GM23248 (cell line): ENCODE data around the gene ZNF184. TPM values are rescaled to one million over a fixed set of nuclear protein-coding genes. Genes with fewer than 3 reads are reported as not detected.

Experiments
- DNase-seq: peaks from one replicate; pipeline ENCODE4 v3.0.0-alpha.2; 2015
- H2AFZ ChIP-seq: fragments of 200-600 bp; sonication (generic); 2 replicates; pipeline ENCODE4 v1.6.1; 2016; ENCODE audit warnings: antibody characterized with exemption
- H3F3A ChIP-seq: fragments of 200-600 bp; sonication (generic); 2 replicates; pipeline ENCODE4 v1.6.1; 2016; ENCODE audit warnings: mild to moderate bottlenecking, antibody characterized with exemption, mixed run types; ENCODE audit not compliant: insufficient read depth
- H3K27ac ChIP-seq: fragments of 200-600 bp; sonication (generic); 2 replicates; pipeline ENCODE4 v1.5.1; 2016; ENCODE audit warnings: mild to moderate bottlenecking
- H3K27me3 ChIP-seq: fragments of 200-600 bp; sonication (generic); replicated peaks from 2 replicates; pipeline ENCODE4 v1.6.1; 2016; ENCODE audit warnings: mild to moderate bottlenecking; ENCODE audit not compliant: insufficient read depth
- H3K36me3 ChIP-seq: fragments of 200-600 bp; sonication (generic); 2 replicates; pipeline ENCODE4 v1.6.1; 2016; ENCODE audit warnings: low read depth, mild to moderate bottlenecking
- H3K4me1 ChIP-seq: fragments of 200-600 bp; sonication (generic); 2 replicates; pipeline ENCODE4 v1.6.1; 2016; ENCODE audit warnings: mild to moderate bottlenecking; ENCODE audit not compliant: insufficient read depth
- H3K4me2 ChIP-seq: fragments of 200-600 bp; sonication (generic); one replicate; pipeline ENCODE4 v1.6.1; 2016; ENCODE audit warnings: mild to moderate bottlenecking; ENCODE audit not compliant: unreplicated experiment
- H3K4me3 ChIP-seq: fragments of 200-600 bp; sonication (generic); 2 replicates; pipeline ENCODE4 v1.5.1; 2016; ENCODE audit warnings: mild to moderate bottlenecking
- H3K79me2 ChIP-seq: fragments of 200-600 bp; sonication (generic); 2 replicates; pipeline ENCODE4 v1.6.1; 2016; ENCODE audit warnings: mild to moderate bottlenecking; ENCODE audit not compliant: insufficient read depth
- H3K9ac ChIP-seq: fragments of 200-600 bp; sonication (generic); 2 replicates; pipeline ENCODE4 v1.6.1; 2016; ENCODE audit warnings: mild to moderate bottlenecking
- H3K9me2 ChIP-seq: fragments of 200-600 bp; sonication (generic); 2 replicates; pipeline ENCODE4 v1.6.1; 2016; ENCODE audit warnings: mixed run types, mild to moderate bottlenecking, moderate library complexity; ENCODE audit not compliant: insufficient read depth
- H3K9me3 ChIP-seq: fragments of 200-600 bp; sonication (generic); one replicate; pipeline ENCODE4 v1.6.1; 2017; ENCODE audit warnings: low read depth
- H4K20me1 ChIP-seq: fragments of 200-600 bp; sonication (generic); 2 replicates; pipeline ENCODE4 v1.6.0; 2016; ENCODE audit not compliant: insufficient read depth
- EZH2 ChIP-seq: fragments of 200-600 bp; sonication (generic); IDR thresholded peaks from 2 replicates; pipeline ENCODE4 v1.6.1; 2018; ENCODE audit warnings: antibody characterized with exemption, mild to moderate bottlenecking; ENCODE audit not compliant: insufficient read depth, poor library complexity, severe bottlenecking
- EZH2phosphoT487 ChIP-seq: fragments of 200-600 bp; sonication (generic); IDR thresholded peaks from 2 replicates; pipeline ENCODE4 v1.6.1; 2018; ENCODE audit warnings: antibody characterized with exemption, moderate library complexity, mild to moderate bottlenecking, low read depth; ENCODE audit not compliant: insufficient read depth
- WGBS, 2 experiments: methylation state at CpG; one replicate each; pipeline ENCODE4 v1.1.6; 2015 to 2017; ENCODE audit warnings: low lambda C conversion rate in 2 of 2, low coverage in 1 of 2; ENCODE audit errors: missing lambda C conversion rate in 2 of 2; 5-methylcytosine and 5-hydroxymethylcytosine counted together
- in situ Hi-C: fragments of 300-500 bp; cut with MboI; formaldehyde crosslinking; loops from 2 replicates; pipeline ENCODE4 v1.15.0; 2020
- polyA plus RNA-seq: library from polyadenylated mRNA; unstranded; fragments of >200 nt; fragmentation: Nextera tagmentation; extraction: Ambion mirVana; gene quantifications from 2 replicates; pipeline ENCODE4 v1.2.1, GENCODE V29; 2016
- total RNA-seq: library from RNA; depleted of rRNA; stranded (reverse); fragments of >200 nt; shearing (Covaris generic); gene quantifications from 2 replicates; pipeline ENCODE4 v1.2.3, GENCODE V29; 2014

ZNF184 gene
- total and polyA plus RNA-seq, 2 experiments from 2014 or later = 3.2 to 3.8 TPM

GRCh38 chr6:27414996-27415395 is 57.9 kb downstream of the ZNF184 start:
- no peak overlapping the region for H3K27ac ChIP-seq
- no peaks in the 10 kb centered on the region for H3K27me3 ChIP-seq
- no peak for DNase-seq
- H3K4me2 ChIP-seq = no peak overlapping the region
- H3K79me2 ChIP-seq = no peaks in the 10 kb centered on the region
- no peak overlapping the region for H2AFZ ChIP-seq
- no peaks in the 10 kb centered on the region for H3K9me2 ChIP-seq
- no peak overlapping the region for H3K9ac ChIP-seq
- no peaks in the 10 kb centered on the region for H3K9me3 ChIP-seq
- 55 to 56% methylated on average over 1 of the region's 1 CpG for WGBS, 2 experiments
- H3F3A ChIP-seq = no peaks in the 10 kb centered on the region
- H3K4me1 ChIP-seq = no peaks in the 10 kb centered on the region
- no peaks in the 10 kb centered on the region for H3K36me3 ChIP-seq
- TF ChIP-seq EZH2phosphoT487 = no peak
- no peak for TF ChIP-seq EZH2
- no peak overlapping the region for H3K4me3 ChIP-seq
- no peaks in the 10 kb centered on the region for H4K20me1 ChIP-seq
- in situ Hi-C loops = no loop called here

DNA sequence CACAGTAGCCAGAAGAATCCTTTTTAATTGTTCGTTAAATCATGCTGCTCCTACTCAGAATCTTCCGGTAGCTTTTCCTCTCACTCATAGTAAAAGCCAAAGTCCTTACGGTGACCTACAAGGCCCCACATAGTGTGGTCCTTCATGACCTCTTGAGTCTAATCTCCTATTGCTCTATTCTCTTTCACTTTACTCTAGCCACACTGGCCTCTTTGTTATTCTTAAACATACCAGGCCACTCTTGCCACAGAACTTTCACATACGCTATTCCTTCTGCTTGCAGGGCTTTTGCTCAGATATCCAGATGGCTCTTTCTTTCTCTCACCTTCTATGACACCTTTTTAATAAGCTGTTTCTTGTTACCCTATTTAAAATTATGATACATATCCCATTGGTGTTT is 58.6 kb downstream of the ZNF184 start:
- H3F3A ChIP-seq = no peaks in the 10 kb centered on the region
- no peak overlapping the region for H3K27ac ChIP-seq
- no peaks in the 10 kb centered on the region for H3K36me3 ChIP-seq
- no peak for DNase-seq
- no peak overlapping the region for H3K9ac ChIP-seq
- H3K27me3 ChIP-seq = no peaks in the 10 kb centered on the region
- no peaks in the 10 kb centered on the region for H4K20me1 ChIP-seq
- H3K9me2 ChIP-seq = no peaks in the 10 kb centered on the region
- H3K4me2 ChIP-seq = no peak overlapping the region
- 40 to 66% methylated on average over 4 of the region's 4 CpGs for WGBS, 2 experiments
- no peaks in the 10 kb centered on the region for H3K9me3 ChIP-seq
- TF ChIP-seq EZH2 (no peak), EZH2phosphoT487 (no peak)
- no peak overlapping the region for H2AFZ ChIP-seq
- no peak overlapping the region for H3K4me3 ChIP-seq
- H3K79me2 ChIP-seq = no peaks in the 10 kb centered on the region
- in situ Hi-C loops = no loop called here
- H3K4me1 ChIP-seq = no peaks in the 10 kb centered on the region

DNA sequence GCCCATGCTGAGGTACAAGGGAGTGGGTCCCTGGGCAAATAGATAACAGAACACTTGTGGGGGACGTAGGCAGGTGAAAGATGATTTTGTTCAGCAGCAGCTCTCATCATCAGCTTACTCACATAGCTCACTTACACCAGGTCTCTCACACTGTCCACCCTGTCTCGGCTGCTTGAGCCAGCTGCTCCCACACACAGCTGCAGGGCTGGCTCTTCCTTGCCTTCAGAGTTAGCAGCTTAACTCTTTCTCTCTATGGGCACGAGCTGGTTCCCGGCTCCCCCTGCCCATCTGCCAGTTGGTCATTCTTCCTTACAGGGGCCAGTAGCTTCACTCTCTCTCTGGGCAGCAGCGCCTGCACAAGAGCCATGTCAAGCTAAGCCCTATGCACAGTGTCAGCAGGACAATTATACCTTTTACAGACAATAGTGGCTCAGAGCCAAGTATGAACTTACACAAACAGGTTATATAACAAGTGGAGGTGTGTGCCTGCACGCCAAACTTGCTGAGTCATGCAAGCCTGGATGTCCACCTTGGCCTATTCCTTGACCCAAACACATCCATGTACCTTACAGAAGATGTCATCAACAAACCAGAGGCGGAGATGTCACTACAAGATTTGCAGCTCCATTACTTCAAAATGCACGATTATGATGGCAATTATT is 65.6 kb downstream of the ZNF184 start:
- no peaks in the 10 kb centered on the region for H3K4me1 ChIP-seq
- TF ChIP-seq EZH2 (no peak), EZH2phosphoT487 (no peak)
- H3K79me2 ChIP-seq = no peaks in the 10 kb centered on the region
- in situ Hi-C loops = no loop called here
- H3K9ac ChIP-seq = no peak overlapping the region
- 35 to 43% methylated on average over 8 of the region's 8 CpGs for WGBS, 2 experiments
- no peaks in the 10 kb centered on the region for H4K20me1 ChIP-seq
- H3K4me2 ChIP-seq = no peak overlapping the region
- H3K9me3 ChIP-seq = no peaks in the 10 kb centered on the region
- H3K9me2 ChIP-seq = no peaks in the 10 kb centered on the region
- no peak for DNase-seq
- H3K36me3 ChIP-seq = no peaks in the 10 kb centered on the region
- H3K27ac ChIP-seq = no peak overlapping the region
- H3K4me3 ChIP-seq = no peak overlapping the region
- H3F3A ChIP-seq = no peaks in the 10 kb centered on the region
- H2AFZ ChIP-seq = no peak overlapping the region
- no peaks in the 10 kb centered on the region for H3K27me3 ChIP-seq

GRCh38 chr6:27406085-27406484 is 66.8 kb downstream of the ZNF184 start:
- H3K36me3 ChIP-seq = no peaks in the 10 kb centered on the region
- H3K79me2 ChIP-seq = no peaks in the 10 kb centered on the region
- H4K20me1 ChIP-seq = no peaks in the 10 kb centered on the region
- no peak overlapping the region for H2AFZ ChIP-seq
- no peaks in the 10 kb centered on the region for H3K27me3 ChIP-seq
- H3F3A ChIP-seq = no peaks in the 10 kb centered on the region
- H3K9me3 ChIP-seq = no peaks in the 10 kb centered on the region
- in situ Hi-C loops = no loop called here
- H3K4me3 ChIP-seq = no peak overlapping the region
- no peak for TF ChIP-seq EZH2phosphoT487
- no peak for TF ChIP-seq EZH2
- H3K27ac ChIP-seq = no peak overlapping the region
- H3K4me2 ChIP-seq = no peak overlapping the region
- H3K4me1 ChIP-seq = no peaks in the 10 kb centered on the region
- H3K9ac ChIP-seq = no peak overlapping the region
- no peak for DNase-seq
- H3K9me2 ChIP-seq = no peaks in the 10 kb centered on the region
- 24 to 49% methylated on average over 3 of the region's 3 CpGs for WGBS, 2 experiments
